Ishikawa (cell line): Measurements from ENCODE around the gene OSBP.

Experiments
- CEBPB ChIP-seq: IDR thresholded peaks from 2 replicates; pipeline ENCODE4 v1.6.1; 2012
- CREB1 ChIP-seq: IDR thresholded peaks from 2 replicates; pipeline ENCODE4 v1.6.1; 2012; ENCODE audit warnings: low read depth
- EGR1 ChIP-seq: IDR thresholded peaks from 2 replicates; pipeline ENCODE4 v1.6.1; 2012
- EP300 ChIP-seq: IDR thresholded peaks from 2 replicates; pipeline ENCODE4 v1.6.1; 2012; ENCODE audit warnings: borderline replicate concordance
- FOXM1 ChIP-seq: IDR thresholded peaks from 2 replicates; pipeline ENCODE4 v1.6.1; 2012; ENCODE audit warnings: low read depth, borderline replicate concordance
- MAX ChIP-seq: IDR thresholded peaks from 2 replicates; pipeline ENCODE4 v1.6.1; 2012
- NFIC ChIP-seq: IDR thresholded peaks from 2 replicates; pipeline ENCODE4 v1.6.1; 2012
- RAD21 ChIP-seq: IDR thresholded peaks from 2 replicates; pipeline ENCODE4 v1.6.1; 2012; ENCODE audit warnings: low read depth
- REST ChIP-seq: IDR thresholded peaks from 2 replicates; pipeline ENCODE4 v1.6.1; 2012; ENCODE audit warnings: low read depth, mild to moderate bottlenecking
- TAF1 ChIP-seq: IDR thresholded peaks from 2 replicates; pipeline ENCODE4 v1.6.1; 2012; ENCODE audit warnings: low read depth, mild to moderate bottlenecking
- TCF12 ChIP-seq: IDR thresholded peaks from 2 replicates; pipeline ENCODE4 v1.6.1; 2012; ENCODE audit warnings: low read depth
- TEAD4 ChIP-seq: IDR thresholded peaks from 2 replicates; pipeline ENCODE4 v1.6.1; 2012
- USF1 ChIP-seq: IDR thresholded peaks from 2 replicates; pipeline ENCODE4 v1.6.1; 2012
- YY1 ChIP-seq: IDR thresholded peaks from 2 replicates; pipeline ENCODE4 v1.6.1; 2012; ENCODE audit warnings: low read depth
- ZBTB7A ChIP-seq: IDR thresholded peaks from 2 replicates; pipeline ENCODE4 v1.6.1; 2012; ENCODE audit warnings: low read depth

OSBP gene

GRCh38 chr11:59600636-59601035 lies 14.9 kb downstream of the OSBP start:
- no peak for TF ChIP-seq CREB1
- no peak for TF ChIP-seq NFIC
- no peak for TF ChIP-seq MAX
- TF ChIP-seq USF1, result no peak

- TF ChIP-seq REST, result no peak
- TF ChIP-seq EP300, result no peak
- TF ChIP-seq NFIC, result no peak
- no peak for TF ChIP-seq CREB1
- TF ChIP-seq MAX, result no peak
- TF ChIP-seq CEBPB, result no peak
- no peak for TF ChIP-seq ZBTB7A
- no peak for TF ChIP-seq FOXM1
- TF ChIP-seq USF1, result no peak
- TF ChIP-seq YY1, result no peak
Measured at GRCh38 chr11:59600234-59600633, 15.3 kb downstream of the OSBP start.

GRCh38 chr11:59598961-59599360 lies 16.6 kb downstream of the OSBP start:
- TF ChIP-seq USF1 (no peak), TCF12 (no peak), CREB1 (no peak), RAD21 (no peak), YY1 (no peak)

GRCh38 chr11:59584294-59584693 lies 31.3 kb downstream of the OSBP start:
- TF ChIP-seq EGR1, result no peak
- no peak for TF ChIP-seq USF1
- no peak for TF ChIP-seq TAF1
- TF ChIP-seq CREB1, result no peak
- TF ChIP-seq MAX, result no peak
- TF ChIP-seq REST, result no peak
- no peak for TF ChIP-seq TEAD4
- TF ChIP-seq EP300, result no peak
- no peak for TF ChIP-seq FOXM1
- no peak for TF ChIP-seq YY1
- TF ChIP-seq RAD21, result no peak
- TF ChIP-seq CEBPB, result no peak

GRCh38 chr11:59582006-59582405 lies 33.6 kb downstream of the OSBP start:
- TF ChIP-seq ZBTB7A (no peak), TEAD4 (no peak), CREB1 (no peak), EP300 (no peak), MAX (no peak), FOXM1 (no peak), YY1 (no peak), RAD21 (no peak), TAF1 (no peak), EGR1 (no peak), TCF12 (no peak), CEBPB (no peak), USF1 (no peak), REST (no peak), NFIC (no peak)
